Lower leg skin (tissue), 3 donors: ENCODE results near the gene EIF2S2.

Experiments
- POLR2A ChIP-seq, 2 donors: fragments of 450-650 bp; IDR thresholded peaks; one replicate each; pipeline ENCODE4 v1.6.1; 2016 to 2017; ENCODE audit warnings: antibody characterized with exemption in 2 of 2, mild to moderate bottlenecking in 1 of 2, moderate library complexity in 1 of 2
- TF ChIP-seq, protein P1 (sequence below), 3 donors: fragments of 450-650 bp; IDR thresholded peaks; one replicate each; pipeline ENCODE4 v1.5.1; 2016; ENCODE audit warnings: antibody characterized with exemption in 3 of 3, mild to moderate bottlenecking in 3 of 3, moderate library complexity in 2 of 3

DNA sequence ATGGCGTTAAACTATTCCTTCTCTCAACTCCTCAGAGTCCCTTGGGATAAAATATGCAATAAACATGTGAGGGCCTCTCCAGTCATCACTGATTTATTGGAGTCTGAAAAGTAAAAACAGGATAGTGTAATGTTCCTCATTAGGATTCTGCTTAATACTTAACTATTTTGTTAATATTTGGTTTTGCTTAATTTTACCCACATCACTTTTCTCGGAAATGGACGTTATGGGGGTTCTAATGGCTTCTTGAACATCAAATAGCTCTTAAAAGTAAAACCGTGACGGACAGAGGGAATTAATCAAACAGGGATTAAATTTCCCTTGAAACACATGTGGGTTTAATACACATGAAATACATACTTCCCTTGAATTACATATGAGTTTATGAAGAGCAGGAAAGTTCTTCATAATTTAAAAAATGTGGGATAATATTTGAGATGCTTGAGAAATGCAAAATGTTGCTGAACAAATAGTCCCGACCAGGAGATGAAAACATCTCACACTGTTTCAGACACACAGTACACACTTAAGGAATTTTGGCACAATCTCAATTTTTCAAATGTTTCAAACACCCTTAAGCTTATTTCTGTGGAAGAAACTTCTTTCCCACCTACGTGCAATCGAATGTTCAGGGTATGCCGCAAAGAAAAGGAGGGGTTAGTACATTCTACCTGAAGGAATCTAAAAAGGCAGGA is 38.4 kb upstream of the EIF2S2 start:
- TF ChIP-seq POLR2A (IDR thresholded peaks at IDR 0.05): no peak
- TF ChIP-seq, protein P1, sequence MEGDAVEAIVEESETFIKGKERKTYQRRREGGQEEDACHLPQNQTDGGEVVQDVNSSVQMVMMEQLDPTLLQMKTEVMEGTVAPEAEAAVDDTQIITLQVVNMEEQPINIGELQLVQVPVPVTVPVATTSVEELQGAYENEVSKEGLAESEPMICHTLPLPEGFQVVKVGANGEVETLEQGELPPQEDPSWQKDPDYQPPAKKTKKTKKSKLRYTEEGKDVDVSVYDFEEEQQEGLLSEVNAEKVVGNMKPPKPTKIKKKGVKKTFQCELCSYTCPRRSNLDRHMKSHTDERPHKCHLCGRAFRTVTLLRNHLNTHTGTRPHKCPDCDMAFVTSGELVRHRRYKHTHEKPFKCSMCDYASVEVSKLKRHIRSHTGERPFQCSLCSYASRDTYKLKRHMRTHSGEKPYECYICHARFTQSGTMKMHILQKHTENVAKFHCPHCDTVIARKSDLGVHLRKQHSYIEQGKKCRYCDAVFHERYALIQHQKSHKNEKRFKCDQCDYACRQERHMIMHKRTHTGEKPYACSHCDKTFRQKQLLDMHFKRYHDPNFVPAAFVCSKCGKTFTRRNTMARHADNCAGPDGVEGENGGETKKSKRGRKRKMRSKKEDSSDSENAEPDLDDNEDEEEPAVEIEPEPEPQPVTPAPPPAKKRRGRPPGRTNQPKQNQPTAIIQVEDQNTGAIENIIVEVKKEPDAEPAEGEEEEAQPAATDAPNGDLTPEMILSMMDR (IDR thresholded peaks at IDR 0.05): no peak
